ENCODE data around the gene CIAO1. TPM values are rescaled to one million over a fixed set of nuclear protein-coding genes. Genes with fewer than 3 reads are reported as not detected.

The CIAO1 gene
- total and polyA plus RNA-seq, 2 donors (not counting 1 experiment from before 2014, with no cell fraction given) = 74.8 to 85.4 TPM

DNA sequence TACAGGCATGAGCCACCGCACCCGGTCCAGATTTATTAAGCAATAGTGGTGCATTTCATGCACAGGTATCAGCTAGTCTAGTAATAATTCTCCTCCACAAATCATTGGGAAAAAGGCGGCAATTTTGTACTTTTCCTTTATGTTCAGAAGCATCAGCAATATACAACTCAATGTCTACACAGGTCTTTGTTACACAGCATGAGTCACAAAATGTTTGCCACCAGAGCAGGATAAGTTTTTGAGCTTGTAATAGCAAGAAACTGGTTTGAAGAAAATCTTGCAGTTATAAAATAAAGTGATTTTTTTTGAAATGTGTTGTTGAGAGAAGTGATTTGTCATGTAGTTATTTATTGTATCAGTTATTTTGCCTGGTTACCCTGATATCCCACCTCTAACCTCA is 54.3 kb downstream of the CIAO1 start:
- Histone ChIP-seq H3K36me3 (replicated peaks in 1 of 2; ENCODE audit: control extremely low read depth in 1 of 2, control insufficient read depth in 1 of 2, extremely low read depth in 1 of 2, insufficient read depth in 2 of 2, low read length in 1 of 2) (no peaks in the 10 kb centered on the region), H2AFZ (ENCODE audit: insufficient read depth, low read depth, low read length, poor library complexity, severe bottlenecking) (peak overlapping the region; percentile 79), H3K27ac (ENCODE audit: low read length in 2 of 2) (no peak overlapping the region), H4K20me1 (ENCODE audit: control insufficient read depth, insufficient read depth, low read length, poor library complexity, severe bottlenecking) (no peaks in the 10 kb centered on the region), H3K4me1 (ENCODE audit: control insufficient read depth in 2 of 2, insufficient read depth in 2 of 2, low read length in 2 of 2) (peaks cover 34 to 43% of the 10 kb centered on the region in 2 donors), H3K27me3 (replicated peaks in 1 of 4; ENCODE audit: control extremely low read depth in 1 of 4, control insufficient read depth in 3 of 4, insufficient read depth in 4 of 4, low read length in 3 of 4) (no peaks in the 10 kb centered on the region), H3K9me3 (ENCODE audit: control extremely low read depth in 1 of 3, control insufficient read depth in 2 of 3, insufficient read depth in 1 of 3, low read length in 2 of 3) (no peaks in the 10 kb centered on the region), H3K79me2 (ENCODE audit: control insufficient read depth, insufficient read depth, low read length) (no peaks in the 10 kb centered on the region), H3K4me2 (replicated peaks; ENCODE audit: low read depth, low read length, poor library complexity, severe bottlenecking) (peak overlapping the region; percentile 95), H3K4me3 (ENCODE audit: control extremely low read depth in 1 of 5, extremely low read depth in 1 of 5, insufficient read depth in 1 of 5, low read depth in 2 of 5, low read length in 4 of 5) (peak overlapping the region in 2 of 5 experiments; percentile 76 to 97), H3K9ac (ENCODE audit: low read length) (peak overlapping the region; percentile 80)
- no CpG with 5 or more reads among the region's 3 CpGs for WGBS (ENCODE audit: insufficient coverage)
- DNase-seq (no peak), ATAC-seq (ENCODE audit: low read depth) (no peak)
- Mint-ChIP-seq H3K4me3 (peak overlapping the region; percentile 87), H3K27ac (peak overlapping the region; percentile 17), H3K27me3 (no peaks in the 10 kb centered on the region), H3K9me3 (ENCODE audit: insufficient read depth) (no peaks in the 10 kb centered on the region), H3K4me1 (peaks cover 48% of the 10 kb centered on the region)
- ChIA-PET POLR2A (interaction anchor here (1.8 to 3.5 kb wide), 3 partner anchors 15 to 25 kb away, joined by 6 to 28 read pairs (median 22); partner anchors contain the start of genes NCAPH and SNRNP200), CTCF (interaction anchor here (0.6 to 2.6 kb wide), 11 partner anchors 12 to 1769 kb away, joined by 3 to 22 read pairs (median 3); partner anchors contain the start of genes ANKRD39 and NCAPH)
- no peak for TF ChIP-seq EZH2 (IDR thresholded peaks at IDR 0.05; ENCODE audit: borderline replicate concordance, insufficient read depth, low read depth, low read length, poor library complexity, severe bottlenecking)
- no peak for TF ChIP-seq CTCF (IDR thresholded peaks at IDR 0.05)
- intact Hi-C loops (cut with micrococcal nuclease) = loop anchor here (2.0 to 10.0 kb wide), 3 partner anchors 14 to 314 kb away; partner anchors contain the start of genes ARID5A, KANSL3 and NCAPH
